NCI-H526 treated with DMSO at 0.1 percent for 48 hours (cell line): ENCODE measurements around the gene RANBP9.

Source experiments
- DNase-seq: peaks from one replicate; lab custom pipeline; 2025; lab: John Stamatoyannopoulos, UW

The RANBP9 gene

GRCh38 chr6:13677878-13678254 is 33.8 kb downstream of the RANBP9 start:
- no peak for DNase-seq

GRCh38 chr6:13676551-13677156 is 35.0 kb downstream of the RANBP9 start:
- DNase-seq = no peak

- DNase-seq = no peak
These were observed 37.0 kb downstream of the RANBP9 start for GRCh38 chr6:13674533-13675190.

GRCh38 chr6:13673825-13674444 is 37.7 kb downstream of the RANBP9 start:
- no peak for DNase-seq

GRCh38 chr6:13673368-13673767 is 38.3 kb downstream of the RANBP9 start:
- DNase-seq = no peak

GRCh38 chr6:13672904-13673303 is 38.7 kb downstream of the RANBP9 start:
- DNase-seq = no peak

- no peak for DNase-seq
These were observed 40.0 kb downstream of the RANBP9 start for GRCh38 chr6:13671548-13672127.

- no peak for DNase-seq
These were observed 42.2 kb downstream of the RANBP9 start for GRCh38 chr6:13669476-13669875.

- no peak for DNase-seq
These were observed 43.2 kb downstream of the RANBP9 start for GRCh38 chr6:13668291-13668928.

GRCh38 chr6:13667655-13668054 is 44.0 kb downstream of the RANBP9 start:
- no peak for DNase-seq

GRCh38 chr6:13666194-13667105 is 45.2 kb downstream of the RANBP9 start:
- DNase-seq = no peak

GRCh38 chr6:13664703-13665352 is 46.8 kb downstream of the RANBP9 start:
- no peak for DNase-seq

GRCh38 chr6:13663986-13664385 is 47.6 kb downstream of the RANBP9 start:
- DNase-seq = no peak

- no peak for DNase-seq
These were observed 48.8 kb downstream of the RANBP9 start for GRCh38 chr6:13662651-13663334.

- DNase-seq = no peak
These were observed 50.0 kb downstream of the RANBP9 start for GRCh38 chr6:13661647-13662046.

GRCh38 chr6:13660893-13661292 is 50.7 kb downstream of the RANBP9 start:
- DNase-seq = no peak

- no peak for DNase-seq
These were observed 51.4 kb downstream of the RANBP9 start for GRCh38 chr6:13660273-13660672.

- DNase-seq = no peak
These were observed 55.9 kb downstream of the RANBP9 start for GRCh38 chr6:13655700-13656099.

- DNase-seq = no peak
These were observed 57.1 kb downstream of the RANBP9 start for GRCh38 chr6:13654496-13654895.

GRCh38 chr6:13653296-13653695 is 58.3 kb downstream of the RANBP9 start:
- DNase-seq = no peak

- no peak for DNase-seq
These were observed 62.2 kb downstream of the RANBP9 start for GRCh38 chr6:13649393-13649792.
